H1 (cell line): ENCODE results near the gene DYNC1I2. TPM values are rescaled to one million over a fixed set of nuclear protein-coding genes. Genes with fewer than 3 reads are reported as not detected.

Experiments used
- CHD7 ChIP-seq: fragments of 300-600 bp; sonication (generic); IDR thresholded peaks from 2 replicates; pipeline ENCODE4 v1.7.1; 2012; ENCODE audit warnings: low read length, moderate library complexity, mild to moderate bottlenecking, inconsistent platforms; ENCODE audit not compliant: insufficient replicate concordance
- HDAC2 ChIP-seq, 2 experiments: fragments of 300-600 bp in 1 of 2; sonication (generic) in 1 of 2; IDR thresholded peaks; 2 replicates each; pipeline ENCODE4 v1.6.1; 2011 to 2012; ENCODE audit warnings: low read depth in 2 of 2, low read length in 2 of 2, mild to moderate bottlenecking in 2 of 2, moderate library complexity in 2 of 2, borderline replicate concordance in 1 of 2, inconsistent platforms in 1 of 2
- KDM1A ChIP-seq: fragments of 200-600, 300-600 bp; sonication (generic); IDR thresholded peaks from 2 replicates; pipeline ENCODE4 v1.7.1; 2016; ENCODE audit warnings: mild to moderate bottlenecking, low read length, borderline replicate concordance
- RNF2 ChIP-seq: fragments of 200-900, 300-1000 bp; sonication (generic); IDR thresholded peaks from 2 replicates; pipeline ENCODE4 v1.7.1; 2016; ENCODE audit warnings: borderline replicate concordance, low read depth, mild to moderate bottlenecking, antibody characterized with exemption, low read length; ENCODE audit not compliant: poor library complexity, severe bottlenecking; ENCODE audit errors: missing control alignments
- polyA plus RNA-seq, 7 experiments: library from polyadenylated mRNA; depleted of rRNA in 3 of 7; stranded (reverse) in 5 of 7; unstranded in 2 of 7; fragments of >200 nt in 5 of 7; fragments of 200-250 nt in 2 of 7; gene quantifications; 1 replicate in 5 of 7; 2 replicates in 1 of 7; 4 replicates in 1 of 7; pipeline versions ENCODE4 v1.2.1 to v1.2.3, GENCODE V29; 2011 to 2013; ENCODE audit warnings: missing spikeins in 2 of 7, mixed read lengths in 2 of 7
- total RNA-seq: library from RNA; stranded (reverse); fragmentation: NEBNext Ultra II Directional; extraction: Animal tissue kit (Norgen Biotek cat#: 25700); gene quantifications from 2 replicates; pipeline ENCODE4 v1.2.1, GENCODE V29; 2021

The DYNC1I2 gene
- total and polyA plus RNA-seq, 2 of the 8 experiments (the other 6 are each of a cell fraction or from before 2014, with no cell fraction given): 67.3 to 68.1 TPM

- TF ChIP-seq CHD7 (no peak), HDAC2 (IDR thresholded peaks at IDR 0.05; ENCODE audit: borderline replicate concordance in 1 of 2, low read depth in 2 of 2, low read length in 2 of 2) (no peak), KDM1A (no peak), RNF2 (no peak)
Measured at GRCh38 chr2:171667041-171667440, 20.2 kb upstream of the DYNC1I2 start (continued).
